A549 (cell line): ENCODE results near the gene LRRC8C. TPM values are rescaled to one million over a fixed set of nuclear protein-coding genes. Genes with fewer than 3 reads are reported as not detected.

Experiments used
- ATAC-seq, 2 experiments: fragments of 200-7000 bp in 1 of 2; fragments of >200 bp in 1 of 2; cut with Nextera tagmentation in 1 of 2; cut with Tn5 transposase in 1 of 2; 3 replicates each; pipeline versions ENCODE4 v1.8.0 to v1.9.1; 2018 to 2020; ENCODE audit warnings: mild to moderate bottlenecking in 1 of 2, moderate library complexity in 1 of 2
- CTCF ChIA-PET: fragments of 300-600 bp; sonication (Branson Sonifier 250); formaldehyde crosslinking; extraction: SDS; loops from one replicate; lab custom pipeline; 2021; ENCODE audit warnings: antibody characterized with exemption, inconsistent platforms; lab: Yijun Ruan, JAX
- POLR2A ChIA-PET: fragments of 350-600 bp; formaldehyde crosslinking; extraction: SDS; loops from one replicate; lab custom pipeline; 2021; ENCODE audit warnings: antibody characterized with exemption, inconsistent platforms; lab: Yijun Ruan, JAX
- DNase-seq, 2 experiments: peaks; one replicate each; pipeline versions ENCODE4 v3.0.0 to v3.0.0-alpha.2; 2011 to 2016; ENCODE audit warnings: low read depth in 1 of 2, low spot score in 1 of 2
- FAIRE-seq: peaks from 2 replicates; lab custom pipeline; 2011; peaks lifted over from hg19 to GRCh38; lab: Jason Lieb, UNC
- H3K27ac ChIP-seq, 2 experiments: fragments of >200 bp; sonication (Bioruptor Twin); formaldehyde crosslinking; 3 replicates each; pipeline ENCODE4 v1.5.1; 2016 to 2017
- H3K4me1 ChIP-seq: fragments of >200 bp; sonication (Bioruptor Twin); formaldehyde crosslinking; 3 replicates; pipeline ENCODE4 v1.6.1; 2016
- H3K4me2 ChIP-seq: fragments of >200 bp; sonication (Bioruptor Twin); formaldehyde crosslinking; 3 replicates; pipeline ENCODE4 v1.6.1; 2016
- H3K4me3 ChIP-seq: fragments of >200 bp; sonication (Bioruptor Twin); formaldehyde crosslinking; 3 replicates; pipeline ENCODE4 v1.5.1; 2016
- H3K9me3 ChIP-seq: fragments of >200 bp; sonication (Bioruptor Twin); formaldehyde crosslinking; 3 replicates; pipeline ENCODE4 v1.6.1; 2016
- CTCF ChIP-seq: fragments of >200 bp; sonication (Bioruptor Twin); formaldehyde crosslinking; IDR thresholded peaks from 3 replicates; pipeline ENCODE4 v1.5.1; 2016
- EHMT2 ChIP-seq: fragments of 200-600 bp; sonication (generic); IDR thresholded peaks from 2 replicates; pipeline ENCODE4 v1.6.1; 2016; ENCODE audit warnings: antibody characterized with exemption, low read depth, mild to moderate bottlenecking, moderate library complexity
- EP300 ChIP-seq, 2 experiments: fragments of >200 bp; sonication (Bioruptor Twin); formaldehyde crosslinking; IDR thresholded peaks; 2 replicates in 1 of 2; 3 replicates in 1 of 2; pipeline ENCODE4 v1.6.1; 2016 to 2017
- JUN ChIP-seq, 2 experiments: fragments of >200 bp; sonication (Bioruptor Twin); formaldehyde crosslinking; IDR thresholded peaks; 2 replicates in 1 of 2; 3 replicates in 1 of 2; pipeline ENCODE4 v1.6.1; 2016 to 2017
- MAFK ChIP-seq: fragments of 450-650 bp; IDR thresholded peaks from 2 replicates; pipeline ENCODE4 v1.6.1; 2014; ENCODE audit not compliant: partially characterized antibody
- PHF8 ChIP-seq: fragments of 200-600 bp; sonication (generic); IDR thresholded peaks from 2 replicates; pipeline ENCODE4 v1.6.1; 2016; ENCODE audit warnings: low read depth, mild to moderate bottlenecking, antibody characterized with exemption, moderate library complexity, borderline replicate concordance
- RAD21 ChIP-seq, 2 experiments: fragments of >200 bp in 1 of 2; sonication (Bioruptor Twin) in 1 of 2; formaldehyde crosslinking in 1 of 2; IDR thresholded peaks in 1 of 2; conservative IDR thresholded peaks in 1 of 2; 2 replicates in 1 of 2; 3 replicates in 1 of 2; pipeline ENCODE4 v1.6.1; 2012 to 2018; ENCODE audit warnings: inconsistent platforms in 1 of 2
- REST ChIP-seq: fragments of 200-600 bp; sonication (generic); IDR thresholded peaks from 2 replicates; pipeline ENCODE4 v1.6.1; 2016; ENCODE audit warnings: antibody characterized with exemption, mild to moderate bottlenecking, moderate library complexity
- SMC3 ChIP-seq: fragments of >200 bp; sonication (Bioruptor Twin); formaldehyde crosslinking; IDR thresholded peaks from 3 replicates; pipeline ENCODE4 v1.6.1; 2018; ENCODE audit warnings: inconsistent platforms
- TP53 ChIP-seq: fragments of 250-450 bp; sonication (Bioruptor Pico); IDR thresholded peaks from 2 replicates; pipeline ENCODE4 v1.5.0; 2021; ENCODE audit warnings: mild to moderate bottlenecking, moderate library complexity
- USF2 ChIP-seq: fragments of 450-650 bp; IDR thresholded peaks from 2 replicates; pipeline ENCODE4 v1.6.1; 2014; ENCODE audit warnings: antibody characterized with exemption
- ZFP36 ChIP-seq: fragments of 450-650 bp; IDR thresholded peaks from 2 replicates; pipeline ENCODE4 v1.6.1; 2014; ENCODE audit warnings: borderline replicate concordance; ENCODE audit not compliant: partially characterized antibody
- WGBS: methylation state at CpG from one replicate; pipeline ENCODE4 v1.1.6; 2017; ENCODE audit errors: missing lambda C conversion rate; 5-methylcytosine and 5-hydroxymethylcytosine counted together
- polyA plus RNA-seq, 4 experiments: library from polyadenylated mRNA; depleted of rRNA in 3 of 4; stranded (reverse); fragments of >200 nt; fragmentation: RNase III in 1 of 4; extraction: RNeasy Plus Mini Kit Qiagen cat#74134 plus additional on column Dnase treatment in 1 of 4; gene quantifications; 2 replicates in 3 of 4; 3 replicates in 1 of 4; pipeline ENCODE4 v1.2.3, GENCODE V29; 2011 to 2017

Gene LRRC8C
- polyA plus RNA-seq, 2 of the 4 experiments (the other 2 are of a cell fraction) = 6.3 to 15.9 TPM

GRCh38 chr1:89762779-89763648, 130.1 kb downstream of the LRRC8C start:
- TF ChIP-seq RAD21 (conservative IDR thresholded peaks at IDR 0.05 in 1 of 2, IDR thresholded peaks at IDR 0.05 in 1 of 2) = peak; percentile 92 to 93
- peak; percentile 76 for TF ChIP-seq CTCF
- TF ChIP-seq JUN (IDR thresholded peaks at IDR 0.05) = 0 out of 5 replicates have a peak, but pooled peaks of 1 of the 2 experiments have one; percentile 20
- TF ChIP-seq TP53 (CRISPR knock-in tag) = no peak
- peak; percentile 87 for TF ChIP-seq SMC3
- CTCF ChIA-PET = interaction anchor here (0.6 to 4.0 kb wide), 56 partner anchors 8 to 306 kb away, joined by 3 to 64 read pairs (median 4); partner anchors contain the start of gene LRRC8C
- Histone ChIP-seq H3K4me3 (peak overlapping the region; percentile 43), H3K27ac (peak overlapping the region; percentile 38 to 39; a peak in 5 of 6 replicates), H3K4me2 (peak overlapping the region; percentile 81), H3K4me1 (0 out of 3 replicates have a peak, but pooled peaks cover 3% of the 10 kb centered on the region), H3K9me3 (no peaks in the 10 kb centered on the region)
- POLR2A ChIA-PET = interaction anchor here (0.6 to 1.4 kb wide), 2 partner anchors 124 to 130 kb away, joined by 3 to 5 read pairs; partner anchors contain the start of gene LRRC8C
- DNase-seq = peak; percentile 67 to 73
- 32% methylated on average over 39 of the region's 47 CpGs for WGBS
- FAIRE-seq = no peak
- ATAC-seq = peak; percentile 98 to 100

- no peak for DNase-seq
- H3K27ac ChIP-seq = peak overlapping the region in 1 of 2 experiments; percentile 39; a peak in 2 of 6 replicates
- peak overlapping the region; percentile 43; the same call in 2 of the 3 replicates for H3K4me3 ChIP-seq
- ATAC-seq = no peak
- H3K9me3 ChIP-seq = no peaks in the 10 kb centered on the region
- 0 out of 3 replicates have a peak, but pooled peaks cover 3% of the 10 kb centered on the region for H3K4me1 ChIP-seq
- no peak for FAIRE-seq
- H3K4me2 ChIP-seq = peak overlapping the region; percentile 81
- ChIA-PET CTCF (interaction anchor here (0.7 to 4.0 kb wide), 45 partner anchors 8 to 307 kb away, joined by 3 to 64 read pairs (median 5); partner anchors contain the start of gene LRRC8C), POLR2A (interaction anchor here (0.6 to 1.6 kb wide), 2 partner anchors 128 to 184 kb away, joined by 3 read pairs; no protein-coding TSS in a partner anchor)
- TF ChIP-seq JUN (IDR thresholded peaks at IDR 0.05) = no peak
- TF ChIP-seq EP300 (IDR thresholded peaks at IDR 0.05) = no peak
- TF ChIP-seq ZFP36 = no peak
- TF ChIP-seq EHMT2 = no peak
- no peak for TF ChIP-seq MAFK
- no peak for TF ChIP-seq REST
- TF ChIP-seq PHF8 = no peak
- 53% methylated on average over 5 of the region's 5 CpGs for WGBS
Observed at GRCh38 chr1:89763649-89763986, 130.7 kb downstream of the LRRC8C start.

GRCh38 chr1:89765774-89766173, 132.9 kb downstream of the LRRC8C start:
- CTCF ChIA-PET = interaction anchor here (1.3 kb wide), 2 partner anchors 221 to 283 kb away, joined by 4 read pairs; no protein-coding TSS in a partner anchor
- POLR2A ChIA-PET = no interaction called here
- WGBS = 21% methylated on average over 1 of the region's 1 CpG
- Histone ChIP-seq H3K4me3 (no peak overlapping the region), H3K27ac (no peak overlapping the region), H3K4me2 (no peak overlapping the region), H3K4me1 (0 out of 3 replicates have a peak, but pooled peaks cover 3% of the 10 kb centered on the region), H3K9me3 (no peaks in the 10 kb centered on the region)
- FAIRE-seq = no peak
- no peak for ATAC-seq
- TF ChIP-seq PHF8 (no peak), USF2 (peak; percentile 57)
- no peak for DNase-seq
